GM12891 (cell line): ENCODE data around the gene CDC25C.

Experiments
- POLR2A ChIP-seq: IDR thresholded peaks from 2 replicates; pipeline ENCODE4 v1.6.1; 2011; ENCODE audit warnings: low read depth, low read length, control low read depth
- POLR2AphosphoS5 ChIP-seq: IDR thresholded peaks from 2 replicates; pipeline ENCODE4 v1.6.1; 2011; ENCODE audit warnings: low read depth, low read length, control low read depth
- POU2F2 ChIP-seq: IDR thresholded peaks from 2 replicates; pipeline ENCODE4 v1.6.1; 2011; ENCODE audit warnings: low read depth, mild to moderate bottlenecking, control low read depth, low read length, moderate library complexity
- TAF1 ChIP-seq: IDR thresholded peaks from 2 replicates; pipeline ENCODE4 v1.6.1; 2011; ENCODE audit warnings: low read depth, low read length, control low read depth

- TF ChIP-seq POLR2AphosphoS5 (no peak), TAF1 (no peak), POLR2A (no peak), POU2F2 (no peak)
Observed at GRCh38 chr5:138275379-138275782, 56.2 kb downstream of the CDC25C start.
